HCT116 (cell line): Measurements from ENCODE around the gene TIMP1. TPM values are rescaled to one million over a fixed set of nuclear protein-coding genes. Genes with fewer than 3 reads are reported as not detected.

Source experiments
- ATAC-seq: fragments of 200-7000 bp; cut with Tn5 transposase; 2 replicates; pipeline ENCODE4 v1.9.1; 2020; ENCODE audit warnings: mild to moderate bottlenecking, moderate library complexity
- BruUV-seq: library from RNA; stranded (reverse); fragments of 400-500 nt; replicated peaks from 2 replicates; lab custom pipeline; 2021; lab: Mats Ljungman, UMichigan
- CTCF ChIA-PET: fragments of 300-600 bp; sonication (Branson Sonifier 250); formaldehyde crosslinking; loops from one replicate; lab custom pipeline; 2021; ENCODE audit warnings: antibody characterized with exemption; lab: Charles Lee
- POLR2A ChIA-PET: fragments of 300-600, 350-600 bp; sonication (Branson Sonifier 250); formaldehyde crosslinking; loops from one replicate; lab custom pipeline; 2021; ENCODE audit warnings: antibody characterized with exemption; lab: Charles Lee
- RAD21 ChIA-PET, 2 experiments: fragments of 300-600 bp; sonication (Branson Sonifier 250); formaldehyde crosslinking; loops; one replicate each; lab custom pipeline; 2023; ENCODE audit warnings: low total read pairs in 2 of 2; ENCODE audit not compliant: uncharacterized antibody in 2 of 2, unreplicated experiment in 2 of 2, low non-redundant PET in 1 of 2; lab: Charles Lee
- DNase-seq: peaks from one replicate; pipeline ENCODE4 v3.0.0-alpha.2; 2010; ENCODE audit warnings: low read depth, low spot score
- H2AFZ ChIP-seq: fragments of 200-600 bp; shearing (Covaris generic), sonication (generic); 2 replicates; pipeline ENCODE4 v1.6.1; 2017; ENCODE audit warnings: low read depth, mixed run types, mixed read lengths, antibody characterized with exemption, low read length; ENCODE audit not compliant: poor library complexity, severe bottlenecking
- H3K27ac ChIP-seq: 2 replicates; pipeline ENCODE4 v1.5.1; 2012; ENCODE audit warnings: low read depth, low read length
- H3K27me3 ChIP-seq: fragments of 200-600 bp; sonication (generic); 2 replicates; pipeline ENCODE4 v1.6.1; 2016; ENCODE audit warnings: mixed run types, low read length, mixed read lengths; ENCODE audit not compliant: insufficient read depth
- H3K36me3 ChIP-seq, 2 experiments: fragments of 200-500 bp in 1 of 2; fragments of 200-600 bp in 1 of 2; sonication (Bioruptor generic) in 1 of 2; sonication (generic) in 1 of 2; 2 replicates each; pipeline versions ENCODE4 v1.5.1 to v1.6.1; 2014 to 2016; ENCODE audit warnings: low read length in 2 of 2, inconsistent platforms in 1 of 2, mixed read lengths in 1 of 2, mixed run types in 1 of 2; ENCODE audit not compliant: insufficient read depth in 2 of 2, control insufficient read depth in 1 of 2
- H3K4me1 ChIP-seq, 2 experiments: fragments of 200-600 bp in 1 of 2; sonication (generic) in 1 of 2; 2 replicates each; pipeline versions ENCODE4 v1.5.1 to v1.6.1; 2012 to 2017; ENCODE audit warnings: low read length in 2 of 2, inconsistent platforms in 1 of 2, mild to moderate bottlenecking in 1 of 2, mixed read lengths in 1 of 2, mixed run types in 1 of 2, moderate library complexity in 1 of 2; ENCODE audit not compliant: insufficient read depth in 2 of 2, control insufficient read depth in 1 of 2
- H3K4me2 ChIP-seq: fragments of 200-600 bp; sonication (generic); 2 replicates; pipeline ENCODE4 v1.6.1; 2017; ENCODE audit warnings: mixed run types, low read length, mixed read lengths
- H3K4me3 ChIP-seq, 2 experiments: fragments of 200-600 bp in 1 of 2; sonication (generic) in 1 of 2; replicated peaks in 1 of 2; 2 replicates each; pipeline ENCODE4 v1.5.1; 2011 to 2016; ENCODE audit warnings: low read length in 2 of 2, control low read depth in 1 of 2, low read depth in 1 of 2, mild to moderate bottlenecking in 1 of 2, mixed read lengths in 1 of 2, mixed run types in 1 of 2
- H3K79me2 ChIP-seq: fragments of 200-600 bp; sonication (generic); 2 replicates; pipeline ENCODE4 v1.6.1; 2017; ENCODE audit warnings: mild to moderate bottlenecking, mixed run types, low read length, moderate library complexity, mixed read lengths; ENCODE audit not compliant: insufficient read depth
- H3K9ac ChIP-seq: fragments of 200-600 bp; sonication (generic); 2 replicates; pipeline ENCODE4 v1.6.1; 2016; ENCODE audit warnings: low read length, mixed read lengths
- H3K9me2 ChIP-seq: fragments of 200-600 bp; sonication (generic), shearing (Covaris generic); 2 replicates; pipeline ENCODE4 v1.6.1; 2017; ENCODE audit warnings: mixed run types, mild to moderate bottlenecking, moderate library complexity; ENCODE audit not compliant: insufficient read depth
- H3K9me3 ChIP-seq, 2 experiments: fragments of 200-500 bp in 1 of 2; fragments of 200-600 bp in 1 of 2; sonication (Bioruptor generic) in 1 of 2; sonication (generic) in 1 of 2; 2 replicates each; pipeline ENCODE4 v1.6.1; 2014 to 2017; ENCODE audit warnings: low read length in 2 of 2, mixed read lengths in 2 of 2, inconsistent platforms in 1 of 2, low read depth in 1 of 2, mild to moderate bottlenecking in 1 of 2, mixed run types in 1 of 2, moderate library complexity in 1 of 2; ENCODE audit not compliant: control insufficient read depth in 1 of 2, insufficient read depth in 1 of 2
- H4K20me1 ChIP-seq: fragments of 200-600 bp; sonication (generic), shearing (Covaris generic); 2 replicates; pipeline ENCODE4 v1.6.1; 2017; ENCODE audit warnings: mixed run types, mild to moderate bottlenecking, moderate library complexity; ENCODE audit not compliant: insufficient read depth
- ATF3 ChIP-seq: IDR thresholded peaks from 2 replicates; pipeline ENCODE4 v1.6.1; 2012
- CBX3 ChIP-seq: IDR thresholded peaks from 2 replicates; pipeline ENCODE4 v1.6.1; 2012; ENCODE audit warnings: low read depth
- EZH2phosphoT487 ChIP-seq: fragments of 200-600 bp; IDR thresholded peaks from 2 replicates; pipeline ENCODE4 v1.6.1; 2018; ENCODE audit warnings: antibody characterized with exemption, borderline replicate concordance
- POLR2AphosphoS5 ChIP-seq: IDR thresholded peaks from 2 replicates; pipeline ENCODE4 v1.6.1; 2011; ENCODE audit warnings: mild to moderate bottlenecking, low read depth, low read length, moderate library complexity
- SIN3A ChIP-seq: IDR thresholded peaks from 2 replicates; pipeline ENCODE4 v1.6.1; 2012; ENCODE audit warnings: low read depth
- ZNF274 ChIP-seq: fragments of 200-500 bp; sonication (Bioruptor generic); IDR thresholded peaks from 2 replicates; pipeline ENCODE4 v1.6.1; 2014; ENCODE audit warnings: mild to moderate bottlenecking, low read depth, low read length, inconsistent platforms
- intact Hi-C: fragments of 100-400 bp; cut with micrococcal nuclease; formaldehyde crosslinking; loops from 2 replicates; pipeline ENCODE4 v1.10.0; 2022
- total RNA-seq: library from RNA; stranded (reverse); gene quantifications from one replicate; pipeline ENCODE4 v1.2.1, GENCODE V29; 2021; ENCODE audit not compliant: unreplicated experiment
- TF ChIP-seq, protein P1 (sequence below): IDR thresholded peaks from 2 replicates; pipeline ENCODE4 v1.6.1; 2011; ENCODE audit warnings: mild to moderate bottlenecking, low read length, moderate library complexity; ENCODE audit not compliant: insufficient replicate concordance; ENCODE audit errors: extremely low read depth

The TIMP1 gene
- total RNA-seq, 1 experiment from 2014 or later = 225 TPM

- no peaks in the 10 kb centered on the region for H3K27me3 ChIP-seq
- no peak overlapping the region for H3K4me2 ChIP-seq
- no peak overlapping the region for H3K27ac ChIP-seq
- H3K4me1 ChIP-seq = no peaks in the 10 kb centered on the region; a peak in 1 of 4 replicates
- ChIA-PET POLR2A (no interaction called here), RAD21 (no interaction called here), CTCF (no interaction called here)
- H4K20me1 ChIP-seq = no peaks in the 10 kb centered on the region
- no peaks in the 10 kb centered on the region for H3K36me3 ChIP-seq
- no peak for DNase-seq
- no peak overlapping the region for H3K4me3 ChIP-seq
- no peak overlapping the region for H2AFZ ChIP-seq
- no peaks in the 10 kb centered on the region for H3K9me3 ChIP-seq
- no TSS peak for BruUV-seq
- H3K9me2 ChIP-seq = no peaks in the 10 kb centered on the region
- TF ChIP-seq, protein P1, sequence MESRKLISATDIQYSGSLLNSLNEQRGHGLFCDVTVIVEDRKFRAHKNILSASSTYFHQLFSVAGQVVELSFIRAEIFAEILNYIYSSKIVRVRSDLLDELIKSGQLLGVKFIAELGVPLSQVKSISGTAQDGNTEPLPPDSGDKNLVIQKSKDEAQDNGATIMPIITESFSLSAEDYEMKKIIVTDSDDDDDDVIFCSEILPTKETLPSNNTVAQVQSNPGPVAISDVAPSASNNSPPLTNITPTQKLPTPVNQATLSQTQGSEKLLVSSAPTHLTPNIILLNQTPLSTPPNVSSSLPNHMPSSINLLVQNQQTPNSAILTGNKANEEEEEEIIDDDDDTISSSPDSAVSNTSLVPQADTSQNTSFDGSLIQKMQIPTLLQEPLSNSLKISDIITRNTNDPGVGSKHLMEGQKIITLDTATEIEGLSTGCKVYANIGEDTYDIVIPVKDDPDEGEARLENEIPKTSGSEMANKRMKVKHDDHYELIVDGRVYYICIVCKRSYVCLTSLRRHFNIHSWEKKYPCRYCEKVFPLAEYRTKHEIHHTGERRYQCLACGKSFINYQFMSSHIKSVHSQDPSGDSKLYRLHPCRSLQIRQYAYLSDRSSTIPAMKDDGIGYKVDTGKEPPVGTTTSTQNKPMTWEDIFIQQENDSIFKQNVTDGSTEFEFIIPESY = no peak
- no peak for TF ChIP-seq ZNF274
- intact Hi-C loops = no loop called here
- no peak overlapping the region for H3K9ac ChIP-seq
- H3K79me2 ChIP-seq = no peaks in the 10 kb centered on the region
- ATAC-seq = no peak
Observed at GRCh38 chrX:47613082-47613481, 30.8 kb downstream of the TIMP1 start.

DNA sequence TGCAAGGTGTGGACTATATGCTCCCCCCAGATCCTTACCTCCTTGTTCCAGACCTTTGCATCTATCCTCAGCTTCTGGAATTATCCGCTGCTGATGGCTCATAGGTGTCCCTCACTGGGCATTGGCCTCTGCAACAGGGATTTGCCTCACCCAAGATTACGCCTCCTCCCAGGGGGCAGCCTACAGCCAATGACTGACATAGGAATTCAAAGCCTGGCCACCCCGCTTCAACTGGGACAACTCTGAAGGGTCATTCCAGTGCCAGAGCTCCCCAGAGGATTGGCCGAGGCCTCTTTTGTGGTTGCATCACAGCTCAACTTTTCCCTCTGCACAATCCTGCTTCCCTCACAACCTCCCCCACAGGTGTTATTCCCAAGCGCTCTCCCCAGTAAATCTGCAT lies 32.4 kb downstream of the TIMP1 start:
- Histone ChIP-seq H3K79me2 (no peaks in the 10 kb centered on the region), H3K4me3 (no peak overlapping the region), H3K27ac (no peak overlapping the region), H3K9ac (no peak overlapping the region), H3K36me3 (no peaks in the 10 kb centered on the region), H3K9me2 (no peaks in the 10 kb centered on the region), H3K9me3 (no peaks in the 10 kb centered on the region)
- ChIA-PET POLR2A (interaction anchor here (0.6 kb wide), 1 partner anchor 35 kb away, joined by 3 read pairs; no protein-coding TSS in a partner anchor), CTCF (no interaction called here), RAD21 (no interaction called here)
- no TSS peak for BruUV-seq
- ATAC-seq = no peak
- DNase-seq = no peak
- TF ChIP-seq, protein P1 = no peak
- no peak for TF ChIP-seq ZNF274
- TF ChIP-seq EZH2phosphoT487 = no peak
- TF ChIP-seq CBX3 = no peak
- TF ChIP-seq ATF3 = no peak
- TF ChIP-seq SIN3A = no peak
- no peak for TF ChIP-seq POLR2AphosphoS5
- TF ChIP-seq, all 23 proteins: peak for 0
- intact Hi-C loops = no loop called here
- Histone ChIP-seq H3K4me1 (no peaks in the 10 kb centered on the region; a peak in 1 of 4 replicates), H4K20me1 (no peaks in the 10 kb centered on the region), H2AFZ (no peak overlapping the region), H3K4me2 (no peak overlapping the region), H3K27me3 (no peaks in the 10 kb centered on the region)
